HEK293T (cell line): ENCODE measurements around the gene TNNC2.
"Not testable (repeated sequence)": the region's sequence is repeated elsewhere in the genome, so short reads cannot be mapped to it uniquely, and the experiment has no call there.

Source experiments
- ARNT ChIP-seq: fragments of 450-650 bp; IDR thresholded peaks from 2 replicates; pipeline ENCODE4 v1.6.1; 2017; ENCODE audit warnings: mild to moderate bottlenecking
- BHLHE40 ChIP-seq: fragments of 450-650 bp; IDR thresholded peaks from 2 replicates; pipeline ENCODE4 v1.6.1; 2016; ENCODE audit warnings: mild to moderate bottlenecking, moderate library complexity, borderline replicate concordance
- CTBP1 ChIP-seq: fragments of 450-650 bp; IDR thresholded peaks from 2 replicates; pipeline ENCODE4 v1.6.1; 2016; ENCODE audit warnings: borderline replicate concordance
- ELF4 ChIP-seq: fragments of 450-650 bp; IDR thresholded peaks from 2 replicates; pipeline ENCODE4 v1.6.1; 2017; ENCODE audit warnings: antibody characterized with exemption
- FOXA1 ChIP-seq: fragments of 450-650 bp; IDR thresholded peaks from 2 replicates; pipeline ENCODE4 v1.6.1; 2016; ENCODE audit warnings: mild to moderate bottlenecking
- FOXK2 ChIP-seq: fragments of 450-650 bp; IDR thresholded peaks from 2 replicates; pipeline ENCODE4 v1.6.1; 2016; ENCODE audit warnings: mild to moderate bottlenecking
- FOXM1 ChIP-seq: fragments of 450-650 bp; IDR thresholded peaks from 2 replicates; pipeline ENCODE4 v1.6.1; 2017; ENCODE audit warnings: mild to moderate bottlenecking, borderline replicate concordance
- L3MBTL2 ChIP-seq: fragments of 450-650 bp; conservative IDR thresholded peaks from 2 replicates; pipeline ENCODE4 v1.6.1; 2016; ENCODE audit warnings: mild to moderate bottlenecking
- NFRKB ChIP-seq: fragments of 450-650 bp; IDR thresholded peaks from 2 replicates; pipeline ENCODE4 v1.6.1; 2016; ENCODE audit warnings: mild to moderate bottlenecking, moderate library complexity
- SP1 ChIP-seq: fragments of 450-650 bp; IDR thresholded peaks from 2 replicates; pipeline ENCODE4 v1.6.1; 2017
- SUZ12 ChIP-seq: fragments of 450-650 bp; IDR thresholded peaks from 2 replicates; pipeline ENCODE4 v1.6.1; 2016; ENCODE audit warnings: mild to moderate bottlenecking
- TARDBP ChIP-seq: fragments of 450-650 bp; IDR thresholded peaks from 2 replicates; pipeline ENCODE4 v1.6.1; 2016
- ZNF384 ChIP-seq: fragments of 450-650 bp; IDR thresholded peaks from 2 replicates; pipeline ENCODE4 v1.6.1; 2016
- TF ChIP-seq, protein P1 (sequence below): fragments of 450-650 bp; IDR thresholded peaks from 2 replicates; pipeline ENCODE4 v1.6.1; 2016

DNA sequence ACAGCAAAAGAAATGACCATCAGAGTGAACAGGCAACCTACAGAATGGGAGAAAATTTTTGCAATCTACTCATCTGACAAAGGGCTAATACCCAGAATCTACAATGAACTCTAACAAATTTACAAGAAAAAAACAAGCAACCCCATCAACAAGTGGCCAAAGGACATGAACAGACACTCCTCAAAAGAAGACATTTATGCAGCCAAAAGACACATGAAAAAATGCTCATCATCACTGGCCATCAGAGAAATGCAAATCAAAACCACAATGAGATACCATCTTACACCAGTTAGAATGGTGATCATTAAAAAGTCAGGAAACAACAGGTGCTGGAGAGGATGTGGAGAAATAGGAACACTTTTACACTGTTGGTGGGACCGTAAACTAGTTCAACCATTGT, 29.6 kb downstream of the TNNC2 start:
- not testable (repeated sequence) for TF ChIP-seq ARNT, SP1, L3MBTL2, FOXM1, TARDBP, FOXA1, FOXK2, ZNF384, SUZ12, NFRKB, CTBP1, ELF4, BHLHE40
- TF ChIP-seq, protein P1, sequence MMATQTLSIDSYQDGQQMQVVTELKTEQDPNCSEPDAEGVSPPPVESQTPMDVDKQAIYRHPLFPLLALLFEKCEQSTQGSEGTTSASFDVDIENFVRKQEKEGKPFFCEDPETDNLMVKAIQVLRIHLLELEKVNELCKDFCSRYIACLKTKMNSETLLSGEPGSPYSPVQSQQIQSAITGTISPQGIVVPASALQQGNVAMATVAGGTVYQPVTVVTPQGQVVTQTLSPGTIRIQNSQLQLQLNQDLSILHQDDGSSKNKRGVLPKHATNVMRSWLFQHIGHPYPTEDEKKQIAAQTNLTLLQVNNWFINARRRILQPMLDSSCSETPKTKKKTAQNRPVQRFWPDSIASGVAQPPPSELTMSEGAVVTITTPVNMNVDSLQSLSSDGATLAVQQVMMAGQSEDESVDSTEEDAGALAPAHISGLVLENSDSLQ: not testable (repeated sequence)
